ENCODE data around the gene F2.
A peak's percentile ranks its signal among the peaks of the same experiment; 100 is the strongest.

Gene F2

GRCh38 chr11:46718155-46719019 is 626 bp upstream of the F2 start:
- peak; percentile 43 for DNase-seq

- DNase-seq = no peak
These were observed 668 bp downstream of the F2 start for GRCh38 chr11:46719543-46720218.

GRCh38 chr11:46721286-46721685 is 2.3 kb downstream of the F2 start:
- DNase-seq = no peak

- DNase-seq = no peak
These were observed 3.7 kb downstream of the F2 start for GRCh38 chr11:46722566-46723358.

GRCh38 chr11:46723359-46723680 is 4.3 kb downstream of the F2 start:
- DNase-seq = no peak

GRCh38 chr11:46724088-46724487 is 5.1 kb downstream of the F2 start:
- DNase-seq = peak; percentile 18

GRCh38 chr11:46725338-46726205 is 6.6 kb downstream of the F2 start:
- DNase-seq = no peak

GRCh38 chr11:46726206-46726862 is 7.3 kb downstream of the F2 start:
- DNase-seq = no peak

GRCh38 chr11:46727952-46728658 is 9.1 kb downstream of the F2 start:
- DNase-seq = no peak

GRCh38 chr11:46728659-46729040 is 9.6 kb downstream of the F2 start:
- DNase-seq = no peak

GRCh38 chr11:46729110-46730027 is 10.4 kb downstream of the F2 start:
- peak; percentile 30 for DNase-seq

GRCh38 chr11:46731545-46731944 is 12.5 kb downstream of the F2 start:
- DNase-seq = no peak

GRCh38 chr11:46733234-46733633 is 14.2 kb downstream of the F2 start:
- DNase-seq = no peak

GRCh38 chr11:46736146-46736545 is 17.1 kb downstream of the F2 start:
- DNase-seq = no peak

- DNase-seq = peak; percentile 58
These were observed 17.6 kb downstream of the F2 start for GRCh38 chr11:46736615-46737014.

GRCh38 chr11:46737699-46738098 is 18.7 kb downstream of the F2 start:
- no peak for DNase-seq

GRCh38 chr11:46738887-46739286 is 19.9 kb downstream of the F2 start:
- DNase-seq = no peak

GRCh38 chr11:46741600-46742484 is 22.8 kb downstream of the F2 start:
- DNase-seq = no peak

- no peak for DNase-seq
These were observed 24.0 kb downstream of the F2 start for GRCh38 chr11:46743043-46743442.
